GM12878 (cell line): Measurements from ENCODE around the gene GALNT18. TPM values are rescaled to one million over a fixed set of nuclear protein-coding genes. Genes with fewer than 3 reads are reported as not detected.

Source experiments
- ATAC-seq: fragments of 200-7000 bp; cut with Tn5 transposase; 3 replicates; pipeline ENCODE4 v1.9.1; 2020; ENCODE audit warnings: mild to moderate bottlenecking, moderate library complexity
- BruUV-seq: library from RNA; stranded (reverse); fragments of 400-500 nt; replicated peaks from 2 replicates; lab custom pipeline; 2021; lab: Mats Ljungman, UMichigan
- CTCF ChIA-PET: fragments of 300-600 bp; sonication (Branson Sonifier 250); formaldehyde crosslinking; extraction: SDS; loops from one replicate; lab custom pipeline; 2021; ENCODE audit warnings: inconsistent platforms; lab: Yijun Ruan, JAX
- POLR2A ChIA-PET: fragments of 350-600 bp; formaldehyde crosslinking; extraction: SDS; loops from one replicate; lab custom pipeline; 2021; ENCODE audit warnings: inconsistent platforms; lab: Charles Lee
- RAD21 ChIA-PET: fragments of 300-600 bp; sonication (Branson Sonifier 250); formaldehyde crosslinking; loops from one replicate; lab custom pipeline; 2023; ENCODE audit warnings: antibody characterized with exemption; ENCODE audit not compliant: unreplicated experiment; lab: Charles Lee
- SMC1A ChIA-PET: fragments of 300-600 bp; sonication (Branson Sonifier 250); formaldehyde crosslinking; loops from one replicate; lab custom pipeline; 2023; ENCODE audit not compliant: unreplicated experiment, uncharacterized antibody; lab: Charles Lee
- DNase-seq: peaks from one replicate; pipeline ENCODE4 v3.0.0-alpha.2; 2011; ENCODE audit warnings: low read depth, low spot score
- FAIRE-seq: peaks from 3 replicates; lab custom pipeline; 2011; peaks lifted over from hg19 to GRCh38; lab: Jason Lieb, UNC
- H2AFZ ChIP-seq: 2 replicates; pipeline ENCODE4 v1.6.0; 2011; ENCODE audit warnings: low read depth, low read length, control low read depth; ENCODE audit not compliant: control insufficient read depth
- H3K27ac ChIP-seq: 2 replicates; pipeline ENCODE4 v1.5.1; 2011; ENCODE audit warnings: control low read depth; ENCODE audit not compliant: control insufficient read depth, insufficient read depth
- H3K27me3 ChIP-seq, 2 experiments: replicated peaks in 1 of 2; 2 replicates each; pipeline versions ENCODE4 v1.6.0 to v1.6.1; 2011; ENCODE audit warnings: low read length in 1 of 2; ENCODE audit not compliant: control insufficient read depth in 2 of 2, insufficient read depth in 2 of 2
- H3K36me3 ChIP-seq, 2 experiments: 2 replicates each; pipeline ENCODE4 v1.5.1; 2011; ENCODE audit warnings: low read length in 1 of 2; ENCODE audit not compliant: control insufficient read depth in 2 of 2, insufficient read depth in 2 of 2
- H3K4me1 ChIP-seq: 2 replicates; pipeline ENCODE4 v1.6.1; 2011; ENCODE audit warnings: mild to moderate bottlenecking, low read length, moderate library complexity, mixed read lengths; ENCODE audit not compliant: control insufficient read depth, insufficient read depth
- H3K4me2 ChIP-seq: 2 replicates; pipeline ENCODE4 v1.6.0; 2011; ENCODE audit warnings: control low read depth; ENCODE audit not compliant: control insufficient read depth, insufficient read depth
- H3K4me3 ChIP-seq: fragments of 200-600 bp; sonication (generic); 2 replicates; pipeline ENCODE4 v1.5.1; 2016
- H3K79me2 ChIP-seq: 2 replicates; pipeline ENCODE4 v1.6.0; 2011; ENCODE audit warnings: low read length; ENCODE audit not compliant: control insufficient read depth, insufficient read depth
- H3K9ac ChIP-seq: 2 replicates; pipeline ENCODE4 v1.8.0; 2011; ENCODE audit warnings: low read length, control low read depth, mixed read lengths; ENCODE audit not compliant: control insufficient read depth, insufficient read depth
- H3K9me3 ChIP-seq: replicated peaks from 3 replicates; pipeline ENCODE4 v1.5.1; 2011; ENCODE audit warnings: mild to moderate bottlenecking, low read length; ENCODE audit not compliant: control insufficient read depth, insufficient read depth
- H4K20me1 ChIP-seq: 2 replicates; pipeline ENCODE4 v1.6.0; 2011; ENCODE audit not compliant: control insufficient read depth, insufficient read depth
- ASH2L ChIP-seq: fragments of 300-600, 200-600 bp; sonication (generic); IDR thresholded peaks from 2 replicates; pipeline ENCODE4 v1.6.1; 2017; ENCODE audit warnings: low read depth, mild to moderate bottlenecking, borderline replicate concordance
- BMI1 ChIP-seq: fragments of 450-650 bp; IDR thresholded peaks from 2 replicates; pipeline ENCODE4 v1.6.1; 2016; ENCODE audit warnings: mild to moderate bottlenecking, moderate library complexity, borderline replicate concordance
- CBX3 ChIP-seq: fragments of 200-600 bp; sonication (generic); IDR thresholded peaks from 2 replicates; pipeline ENCODE4 v1.6.1; 2016; ENCODE audit warnings: low read depth, borderline replicate concordance
- CREM ChIP-seq: IDR thresholded peaks from 2 replicates; pipeline ENCODE4 v1.6.1; 2014; ENCODE audit warnings: antibody characterized with exemption, low read depth
- JUNB ChIP-seq: IDR thresholded peaks from 2 replicates; pipeline ENCODE4 v1.6.1; 2016; ENCODE audit warnings: antibody characterized with exemption, mild to moderate bottlenecking
- JUND ChIP-seq: IDR thresholded peaks from 2 replicates; pipeline ENCODE4 v1.6.1; 2012; ENCODE audit warnings: low read depth, mild to moderate bottlenecking, low read length, improper control_type of control experiment, moderate library complexity
- KLF5 ChIP-seq: fragments of 450-650 bp; IDR thresholded peaks from 2 replicates; pipeline ENCODE4 v1.6.1; 2014; ENCODE audit warnings: mild to moderate bottlenecking; ENCODE audit not compliant: partially characterized antibody
- NR2C1 ChIP-seq: fragments of 450-650 bp; IDR thresholded peaks from 2 replicates; pipeline ENCODE4 v1.6.1; 2017; ENCODE audit warnings: antibody characterized with exemption, mild to moderate bottlenecking, moderate library complexity
- RBBP5 ChIP-seq: fragments of 200-600 bp; sonication (generic); conservative IDR thresholded peaks from 2 replicates; pipeline ENCODE4 v1.6.1; 2016
- RFX5 ChIP-seq: IDR thresholded peaks from 2 replicates; pipeline ENCODE4 v1.6.1; 2011; ENCODE audit warnings: low read depth, low read length, improper control_type of control experiment
- TBL1XR1 ChIP-seq: IDR thresholded peaks from 2 replicates; pipeline ENCODE4 v1.6.1; 2012; ENCODE audit warnings: low read depth, low read length, improper control_type of control experiment
- in situ Hi-C: fragments of 300-500 bp; cut with MboI; formaldehyde crosslinking; loops from 9 replicates; pipeline ENCODE4 v1.14.3; 2018; ENCODE audit warnings: mixed read lengths
- intact Hi-C: fragments of 100-400 bp; cut with micrococcal nuclease; formaldehyde crosslinking; loops from one replicate; pipeline ENCODE4 v1.14.2; 2022; ENCODE audit not compliant: unreplicated experiment
- polyA plus RNA-seq, 11 experiments: library from polyadenylated mRNA; depleted of rRNA in 4 of 11; unstranded in 6 of 11; stranded (reverse) in 5 of 11; fragments of >200 nt; fragmentation: Nextera tagmentation in 4 of 11; fragmentation: Illumina TruSeq in 1 of 11; extraction: Ambion mirVana in 4 of 11; extraction: Trizol in 1 of 11; gene quantifications; 1 replicate in 1 of 11; 2 replicates in 10 of 11; pipeline versions ENCODE4 v1.2.1 to v1.2.3, GENCODE V29; 2011 to 2016; ENCODE audit warnings: inconsistent platforms in 2 of 11, missing spikeins in 2 of 11, low read depth in 1 of 11
- total RNA-seq, 4 experiments: library from RNA; depleted of rRNA in 3 of 4; stranded (reverse); fragments of >200 nt in 3 of 4; fragmentation: Illumina TruSeq in 1 of 4; extraction: Trizol in 1 of 4; gene quantifications; 2 replicates each; pipeline versions ENCODE4 v1.2.1 to v1.2.3, GENCODE V29; 2013 to 2021
- TF ChIP-seq, protein P1 (sequence below): fragments of 450-650 bp; IDR thresholded peaks from 2 replicates; pipeline ENCODE4 v1.6.1; 2017; ENCODE audit warnings: mild to moderate bottlenecking, moderate library complexity

GALNT18 gene
- total and polyA plus RNA-seq, 10 of the 15 experiments (the other 5 are each of a cell fraction or from before 2014, with no cell fraction given): 1.2 to 14.2 (median 6.3) TPM

- TF ChIP-seq, protein P1, sequence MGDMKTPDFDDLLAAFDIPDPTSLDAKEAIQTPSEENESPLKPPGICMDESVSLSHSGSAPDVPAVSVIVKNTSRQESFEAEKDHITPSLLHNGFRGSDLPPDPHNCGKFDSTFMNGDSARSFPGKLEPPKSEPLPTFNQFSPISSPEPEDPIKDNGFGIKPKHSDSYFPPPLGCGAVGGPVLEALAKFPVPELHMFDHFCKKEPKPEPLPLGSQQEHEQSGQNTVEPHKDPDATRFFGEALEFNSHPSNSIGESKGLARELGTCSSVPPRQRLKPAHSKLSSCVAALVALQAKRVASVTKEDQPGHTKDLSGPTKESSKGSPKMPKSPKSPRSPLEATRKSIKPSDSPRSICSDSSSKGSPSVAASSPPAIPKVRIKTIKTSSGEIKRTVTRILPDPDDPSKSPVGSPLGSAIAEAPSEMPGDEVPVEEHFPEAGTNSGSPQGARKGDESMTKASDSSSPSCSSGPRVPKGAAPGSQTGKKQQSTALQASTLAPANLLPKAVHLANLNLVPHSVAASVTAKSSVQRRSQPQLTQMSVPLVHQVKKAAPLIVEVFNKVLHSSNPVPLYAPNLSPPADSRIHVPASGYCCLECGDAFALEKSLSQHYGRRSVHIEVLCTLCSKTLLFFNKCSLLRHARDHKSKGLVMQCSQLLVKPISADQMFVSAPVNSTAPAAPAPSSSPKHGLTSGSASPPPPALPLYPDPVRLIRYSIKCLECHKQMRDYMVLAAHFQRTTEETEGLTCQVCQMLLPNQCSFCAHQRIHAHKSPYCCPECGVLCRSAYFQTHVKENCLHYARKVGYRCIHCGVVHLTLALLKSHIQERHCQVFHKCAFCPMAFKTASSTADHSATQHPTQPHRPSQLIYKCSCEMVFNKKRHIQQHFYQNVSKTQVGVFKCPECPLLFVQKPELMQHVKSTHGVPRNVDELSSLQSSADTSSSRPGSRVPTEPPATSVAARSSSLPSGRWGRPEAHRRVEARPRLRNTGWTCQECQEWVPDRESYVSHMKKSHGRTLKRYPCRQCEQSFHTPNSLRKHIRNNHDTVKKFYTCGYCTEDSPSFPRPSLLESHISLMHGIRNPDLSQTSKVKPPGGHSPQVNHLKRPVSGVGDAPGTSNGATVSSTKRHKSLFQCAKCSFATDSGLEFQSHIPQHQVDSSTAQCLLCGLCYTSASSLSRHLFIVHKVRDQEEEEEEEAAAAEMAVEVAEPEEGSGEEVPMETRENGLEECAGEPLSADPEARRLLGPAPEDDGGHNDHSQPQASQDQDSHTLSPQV: no peak
- TF ChIP-seq KLF5: no peak
- TF ChIP-seq JUND: no peak
- no peak for TF ChIP-seq RFX5
Observed at GRCh38 chr11:11571893-11572292, 49.9 kb downstream of the GALNT18 start (continued).

GRCh38 chr11:11570823-11571222 lies 51.0 kb downstream of the GALNT18 start:
- Histone ChIP-seq H3K4me2 (no peak overlapping the region), H4K20me1 (no peaks in the 10 kb centered on the region), H3K4me1 (peaks cover 21% of the 10 kb centered on the region), H3K4me3 (no peak overlapping the region), H3K79me2 (peaks cover 10% of the 10 kb centered on the region), H2AFZ (no peak overlapping the region), H3K9ac (no peak overlapping the region), H3K27ac (no peak overlapping the region), H3K27me3 (no peaks in the 10 kb centered on the region), H3K36me3 (no peaks in the 10 kb centered on the region), H3K9me3 (no peaks in the 10 kb centered on the region)
- ChIA-PET SMC1A (interaction anchor here (0.9 kb wide), 1 partner anchor 16 kb away, joined by 3 read pairs; no protein-coding TSS in a partner anchor), RAD21 (no interaction called here), CTCF (interaction anchor here (0.8 to 1.2 kb wide), 3 partner anchors 12 to 51 kb away, joined by 3 read pairs; partner anchors contain the start of gene GALNT18), POLR2A (no interaction called here)
- BruUV-seq: no TSS peak
- FAIRE-seq (no peak), DNase-seq (no peak), ATAC-seq (no peak)
- TF ChIP-seq TBL1XR1 (no peak), RBBP5 (no peak), ASH2L (no peak), CREM (no peak), BMI1 (no peak), CBX3 (no peak), JUNB (no peak), NR2C1 (no peak)
- intact Hi-C loops (no loop called here), in situ Hi-C loops (no loop called here)
